Tibial nerve (tissue), 3 donors: ENCODE measurements around the gene TPPP.

Experiments
- CTCF ChIP-seq, 5 experiments: fragments of 200-600 bp in 3 of 5; fragments of 450-650 bp in 2 of 5; sonication (generic) in 3 of 5; IDR thresholded peaks; one replicate each; pipeline ENCODE4 v1.5.1; 2016 to 2019; ENCODE audit warnings: antibody characterized with exemption in 5 of 5, mild to moderate bottlenecking in 3 of 5, moderate library complexity in 2 of 5
- POLR2A ChIP-seq, 2 donors: fragments of 450-650 bp; IDR thresholded peaks; one replicate each; pipeline ENCODE4 v1.6.1; 2017; ENCODE audit warnings: antibody characterized with exemption in 2 of 2, mild to moderate bottlenecking in 2 of 2, moderate library complexity in 2 of 2

GRCh38 chr5:626850-627249 is 66.3 kb downstream of the TPPP start:
- TF ChIP-seq CTCF (IDR thresholded peaks at IDR 0.05) (no peak), POLR2A (IDR thresholded peaks at IDR 0.05) (no peak)
